K562 (cell line): ENCODE data around the gene EPHB4. TPM values are rescaled to one million over a fixed set of nuclear protein-coding genes. Genes with fewer than 3 reads are reported as not detected.
A peak's percentile ranks its signal among the peaks of the same experiment; 100 is the strongest.

ENCODE experiments used
- CCNT2 ChIP-seq: IDR thresholded peaks from 2 replicates; pipeline ENCODE4 v1.6.1; 2011; ENCODE audit warnings: borderline replicate concordance, low read depth, mild to moderate bottlenecking, moderate library complexity, mixed read lengths, low read length; ENCODE audit not compliant: insufficient read length; ENCODE audit errors: extremely low read depth
- LEF1 ChIP-seq: fragments of 450-650 bp; IDR thresholded peaks from 2 replicates; pipeline ENCODE4 v1.6.1; 2016; ENCODE audit warnings: mild to moderate bottlenecking
- MAFF ChIP-seq: IDR thresholded peaks from 2 replicates; pipeline ENCODE4 v1.6.1; 2012; ENCODE audit warnings: low read length, improper control_type of control experiment
- NCOA2 ChIP-seq, 2 experiments: fragments of 450-650 bp; IDR thresholded peaks; 2 replicates each; pipeline ENCODE4 v1.6.1; 2018; ENCODE audit warnings: mild to moderate bottlenecking in 2 of 2, moderate library complexity in 1 of 2; ENCODE audit not compliant: partially characterized antibody in 2 of 2
- NONO ChIP-seq, 2 experiments: fragments of 200-400 bp in 1 of 2; fragments of 450-650 bp in 1 of 2; formaldehyde crosslinking in 1 of 2; IDR thresholded peaks; 2 replicates each; pipeline ENCODE4 v1.6.1; 2017; ENCODE audit warnings: low read depth in 2 of 2, mild to moderate bottlenecking in 2 of 2, moderate library complexity in 2 of 2, low read length in 1 of 2
- RBBP5 ChIP-seq: fragments of 200-600 bp; sonication (generic); IDR thresholded peaks from 2 replicates; pipeline ENCODE4 v1.6.1; 2012; ENCODE audit warnings: borderline replicate concordance, mild to moderate bottlenecking, low read length, control low read depth, inconsistent platforms; ENCODE audit not compliant: insufficient read depth, poor library complexity, severe bottlenecking
- RNF2 ChIP-seq: sonication (generic); IDR thresholded peaks from 2 replicates; pipeline ENCODE4 v1.6.1; 2016
- YY1 ChIP-seq, 3 experiments: IDR thresholded peaks; 2 replicates each; pipeline ENCODE4 v1.6.1; 2011; ENCODE audit warnings: low read length in 2 of 3, mild to moderate bottlenecking in 2 of 3, moderate library complexity in 2 of 3, borderline replicate concordance in 1 of 3, control low read depth in 1 of 3, low read depth in 1 of 3; ENCODE audit not compliant: insufficient read depth in 3 of 3, insufficient replicate concordance in 2 of 3, control insufficient read depth in 1 of 3, insufficient read length in 1 of 3; ENCODE audit errors: extremely low read depth in 1 of 3
- ZBED1 ChIP-seq: IDR thresholded peaks from 2 replicates; pipeline ENCODE4 v1.6.1; 2014
- ZBTB17 ChIP-seq: fragments of 450-650 bp; formaldehyde crosslinking; IDR thresholded peaks from 2 replicates; pipeline ENCODE4 v1.4.0; 2020; ENCODE audit warnings: mild to moderate bottlenecking
- ZNF175 ChIP-seq: fragments of 200-800 bp; sonication (Bioruptor generic); IDR thresholded peaks from 2 replicates; pipeline ENCODE4 v1.6.1; 2016; ENCODE audit warnings: low read depth, mild to moderate bottlenecking, missing genetic modification characterization, missing compliant biosample characterization
- polyA plus RNA-seq, 8 experiments: library from polyadenylated mRNA; depleted of rRNA in 4 of 8; stranded (reverse) in 5 of 8; unstranded in 3 of 8; fragments of >200 nt; fragmentation: Nextera tagmentation in 2 of 8; fragmentation: Illumina TruSeq in 1 of 8; extraction: Ambion mirVana in 2 of 8; extraction: Trizol in 1 of 8; gene quantifications; 2 replicates each; pipeline versions ENCODE4 v1.2.1 to v1.2.3, GENCODE V29; 2011 to 2014; ENCODE audit warnings: inconsistent platforms in 1 of 8, missing spikeins in 1 of 8
- total RNA-seq, 7 experiments: library from RNA; depleted of rRNA in 6 of 7; stranded (reverse); fragments of >200 nt in 6 of 7; fragmentation: Illumina TruSeq in 2 of 7; extraction: Trizol in 2 of 7; gene quantifications; 2 replicates each; pipeline versions ENCODE4 v1.2.1 to v1.2.3, GENCODE V29; 2011 to 2021; ENCODE audit warnings: low replicate concordance in 1 of 7
- TF ChIP-seq, protein P1 (sequence below): fragments of 450-650 bp; conservative IDR thresholded peaks from 2 replicates; pipeline ENCODE4 v1.6.1; 2016; ENCODE audit warnings: missing genetic modification characterization, low read depth, mild to moderate bottlenecking, control low read depth, missing compliant biosample characterization
- TF ChIP-seq, protein P2 (sequence below): sonication (generic); formaldehyde crosslinking; IDR thresholded peaks from 2 replicates; pipeline ENCODE4 v1.8.1; 2022; ENCODE audit warnings: missing genetic modification reagents

EPHB4 gene
- total and polyA plus RNA-seq, 9 of the 15 experiments (the other 6 are each of a cell fraction or from before 2014, with no cell fraction given), result 1.2 to 82.1 (median 37.9) TPM

DNA sequence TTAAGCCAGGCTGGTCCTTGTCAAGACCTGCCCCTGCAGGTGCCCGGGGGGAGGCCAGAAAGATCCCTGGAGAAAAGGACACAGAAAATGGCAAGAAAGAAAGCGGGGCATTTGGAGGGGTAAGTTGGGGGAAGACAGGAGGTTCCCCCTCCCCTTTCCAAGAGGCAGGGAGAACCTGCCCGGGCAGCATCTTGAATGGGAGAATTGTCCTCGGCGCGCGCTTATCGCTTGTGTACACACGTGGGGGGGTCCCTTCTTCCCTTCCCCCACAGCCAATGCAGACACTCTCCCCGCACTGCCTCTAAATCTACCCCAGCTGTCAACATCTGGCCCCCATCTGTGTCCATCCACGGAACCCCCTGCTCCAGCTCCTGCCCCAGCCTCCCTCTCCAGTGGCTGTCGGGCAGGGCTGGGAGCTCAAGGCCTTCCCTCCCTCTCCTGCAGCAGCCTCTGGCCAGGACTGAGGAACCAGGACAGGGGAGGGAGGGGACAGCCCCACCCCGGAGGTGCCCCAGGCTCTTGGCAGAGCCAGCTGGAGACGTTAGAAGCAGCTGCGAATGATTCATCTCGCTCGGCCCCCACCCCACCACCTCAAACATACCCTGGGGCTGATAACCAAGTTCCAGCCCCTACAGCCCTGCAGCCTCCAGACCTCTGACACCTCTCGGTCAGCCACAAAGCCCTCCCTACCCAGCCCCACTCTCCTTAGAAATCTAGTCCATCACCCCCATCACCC is 25.3 kb downstream of the EPHB4 start (continued):
- no peak for TF ChIP-seq NCOA2 (IDR thresholded peaks at IDR 0.05; ENCODE audit: partially characterized antibody in 2 of 2)
- TF ChIP-seq ZBTB17 (CRISPR knock-in tag), result peak; percentile 79
- peak; percentile 87 for TF ChIP-seq ZNF175 (CRISPR knock-in tag)
- peak; percentile 91 for TF ChIP-seq RNF2
- TF ChIP-seq NONO (IDR thresholded peaks at IDR 0.05; ENCODE audit: low read depth in 2 of 2, low read length in 1 of 2), result peak in 1 of 2 experiments; percentile 77; a peak in 1 of 4 replicates
- peak; percentile 87 for TF ChIP-seq CCNT2
- peak; percentile 31 for TF ChIP-seq RBBP5
- TF ChIP-seq, protein P1, sequence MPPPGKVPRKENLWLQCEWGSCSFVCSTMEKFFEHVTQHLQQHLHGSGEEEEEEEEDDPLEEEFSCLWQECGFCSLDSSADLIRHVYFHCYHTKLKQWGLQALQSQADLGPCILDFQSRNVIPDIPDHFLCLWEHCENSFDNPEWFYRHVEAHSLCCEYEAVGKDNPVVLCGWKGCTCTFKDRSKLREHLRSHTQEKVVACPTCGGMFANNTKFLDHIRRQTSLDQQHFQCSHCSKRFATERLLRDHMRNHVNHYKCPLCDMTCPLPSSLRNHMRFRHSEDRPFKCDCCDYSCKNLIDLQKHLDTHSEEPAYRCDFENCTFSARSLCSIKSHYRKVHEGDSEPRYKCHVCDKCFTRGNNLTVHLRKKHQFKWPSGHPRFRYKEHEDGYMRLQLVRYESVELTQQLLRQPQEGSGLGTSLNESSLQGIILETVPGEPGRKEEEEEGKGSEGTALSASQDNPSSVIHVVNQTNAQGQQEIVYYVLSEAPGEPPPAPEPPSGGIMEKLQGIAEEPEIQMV (tag), result no peak
- no peak for TF ChIP-seq MAFF
- peak; percentile 94 for TF ChIP-seq LEF1
- TF ChIP-seq, protein P2, sequence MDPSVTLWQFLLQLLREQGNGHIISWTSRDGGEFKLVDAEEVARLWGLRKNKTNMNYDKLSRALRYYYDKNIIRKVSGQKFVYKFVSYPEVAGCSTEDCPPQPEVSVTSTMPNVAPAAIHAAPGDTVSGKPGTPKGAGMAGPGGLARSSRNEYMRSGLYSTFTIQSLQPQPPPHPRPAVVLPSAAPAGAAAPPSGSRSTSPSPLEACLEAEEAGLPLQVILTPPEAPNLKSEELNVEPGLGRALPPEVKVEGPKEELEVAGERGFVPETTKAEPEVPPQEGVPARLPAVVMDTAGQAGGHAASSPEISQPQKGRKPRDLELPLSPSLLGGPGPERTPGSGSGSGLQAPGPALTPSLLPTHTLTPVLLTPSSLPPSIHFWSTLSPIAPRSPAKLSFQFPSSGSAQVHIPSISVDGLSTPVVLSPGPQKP, result no peak
- peak in 1 of 3 experiments; percentile 2 for TF ChIP-seq YY1 (IDR thresholded peaks at IDR 0.05; ENCODE audit: borderline replicate concordance in 1 of 3, control insufficient read depth in 1 of 3, extremely low read depth in 1 of 3, insufficient read depth in 3 of 3, insufficient read length in 1 of 3, insufficient replicate concordance in 2 of 3, low read depth in 1 of 3, low read length in 2 of 3)
- peak; percentile 28; the same call in 1 of the 2 replicates for TF ChIP-seq ZBED1
